ENCODE measurements around the gene CSNK2A1.

- TF ChIP-seq RAD21 (IDR thresholded peaks at IDR 0.05; ENCODE audit: low read depth) (no peak), MAX (IDR thresholded peaks at IDR 0.05) (no peak), USF1 (IDR thresholded peaks at IDR 0.05) (no peak), TAF1 (IDR thresholded peaks at IDR 0.05; ENCODE audit: low read depth) (no peak), EP300 (IDR thresholded peaks at IDR 0.05; ENCODE audit: borderline replicate concordance) (no peak), YY1 (IDR thresholded peaks at IDR 0.05; ENCODE audit: low read depth) (no peak), CREB1 (IDR thresholded peaks at IDR 0.05; ENCODE audit: low read depth) (no peak), EGR1 (IDR thresholded peaks at IDR 0.05) (no peak), TCF12 (IDR thresholded peaks at IDR 0.05; ENCODE audit: low read depth) (no peak), REST (IDR thresholded peaks at IDR 0.05; ENCODE audit: low read depth) (no peak), FOXM1 (IDR thresholded peaks at IDR 0.05; ENCODE audit: borderline replicate concordance, low read depth) (no peak), ZBTB7A (IDR thresholded peaks at IDR 0.05; ENCODE audit: low read depth) (no peak)
These were observed 21.7 kb downstream of the CSNK2A1 start for GRCh38 chr20:521860-522259.

Data from Ishikawa (cell line).